NCI-H82 treated with DMSO at 0.1 percent for 48 hours (cell line): ENCODE data around the gene USP10.
A peak's percentile ranks its signal among the peaks of the same experiment; 100 is the strongest.

Experiments used
- DNase-seq: peaks from one replicate; lab custom pipeline; 2025; ENCODE audit not compliant: unreplicated experiment; lab: John Stamatoyannopoulos, UW

The USP10 gene

GRCh38 chr16:84750575-84750974 lies 50.8 kb downstream of the USP10 start:
- no peak for DNase-seq

DNA sequence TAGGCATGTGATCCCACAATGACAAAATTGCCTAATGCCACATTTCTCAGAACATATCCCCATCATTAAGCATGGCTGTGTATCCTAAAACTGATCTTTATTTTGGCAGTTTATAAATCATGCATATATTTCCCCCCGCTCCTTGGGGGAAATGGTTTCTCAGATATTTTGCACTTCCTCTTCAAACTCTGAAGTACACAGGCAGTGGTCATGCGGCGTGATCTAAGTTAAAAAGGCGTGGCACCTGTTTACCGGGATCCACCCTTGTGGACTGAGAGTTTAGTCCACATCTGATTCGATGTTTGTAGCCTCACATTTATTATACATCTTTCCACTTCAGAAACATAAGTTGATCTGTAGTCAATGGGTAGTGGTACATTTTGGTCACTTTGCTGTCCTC lies 51.4 kb downstream of the USP10 start:
- DNase-seq: no peak

- DNase-seq: no peak
Measured at GRCh38 chr16:84751947-84752346, 52.1 kb downstream of the USP10 start.

- no peak for DNase-seq
Measured at GRCh38 chr16:84752600-84752999, 52.8 kb downstream of the USP10 start.

GRCh38 chr16:84753412-84754326 lies 53.9 kb downstream of the USP10 start:
- DNase-seq: peak; percentile 48

DNA sequence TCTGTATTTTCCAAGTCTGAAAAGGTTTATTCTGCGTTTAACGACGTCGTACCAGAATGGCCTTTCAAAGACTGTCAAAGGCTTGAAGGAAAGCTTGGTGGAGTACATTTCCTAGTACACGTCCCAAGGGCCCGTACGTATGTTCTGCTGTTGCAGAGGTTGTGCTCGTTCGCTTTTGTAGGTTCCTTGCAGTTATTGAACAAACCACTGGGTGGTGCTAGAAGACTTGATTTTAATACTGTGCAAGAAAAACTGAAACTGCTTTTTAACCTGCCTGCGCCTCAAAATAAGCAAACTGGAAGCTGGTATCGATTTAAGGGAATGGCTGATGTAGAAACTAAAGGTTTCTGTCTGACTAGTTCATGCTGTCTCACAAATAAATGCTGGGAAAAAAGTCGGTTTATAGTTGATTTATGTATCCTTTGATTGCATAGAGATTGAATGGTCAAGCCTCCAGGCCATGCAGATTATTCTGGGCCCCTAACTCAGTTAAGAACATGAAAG lies 54.6 kb downstream of the USP10 start:
- peak; percentile 71 for DNase-seq

DNA sequence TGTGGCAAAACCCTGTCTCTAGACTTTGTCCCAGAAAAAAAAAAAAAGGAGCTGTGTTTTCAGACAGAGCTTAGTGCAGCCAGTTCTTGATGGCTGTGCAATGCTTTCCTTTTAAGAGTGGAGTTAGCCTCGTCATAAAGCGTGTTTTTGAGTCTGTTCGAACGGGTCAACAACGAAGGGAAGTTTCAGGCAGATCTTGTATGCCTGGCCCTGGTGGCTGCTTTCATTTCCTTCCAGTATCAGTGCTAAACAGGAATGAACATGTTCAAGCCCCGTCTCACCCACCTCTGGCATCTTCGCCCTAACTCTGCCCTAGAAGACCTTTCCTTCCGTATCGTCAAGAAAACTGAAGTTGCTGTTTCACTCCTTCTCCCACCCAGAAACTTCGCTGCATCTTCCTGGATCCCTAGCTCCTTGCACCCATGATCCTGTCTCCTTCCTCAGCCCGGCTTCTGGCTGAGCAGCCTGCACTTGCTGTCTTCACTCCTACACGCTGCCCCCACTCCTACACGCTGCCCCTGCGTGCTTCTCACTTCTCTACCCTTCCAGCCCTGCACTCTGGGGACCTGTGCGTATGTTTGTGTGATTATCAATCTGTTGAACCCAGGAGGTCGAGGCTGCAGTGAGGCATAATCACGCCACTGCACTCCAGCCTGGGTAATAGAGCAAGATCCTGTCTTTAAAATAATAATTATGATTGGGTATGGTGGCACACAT lies 55.3 kb downstream of the USP10 start:
- DNase-seq: no peak

GRCh38 chr16:84756830-84757229 lies 57.0 kb downstream of the USP10 start:
- no peak for DNase-seq

DNA sequence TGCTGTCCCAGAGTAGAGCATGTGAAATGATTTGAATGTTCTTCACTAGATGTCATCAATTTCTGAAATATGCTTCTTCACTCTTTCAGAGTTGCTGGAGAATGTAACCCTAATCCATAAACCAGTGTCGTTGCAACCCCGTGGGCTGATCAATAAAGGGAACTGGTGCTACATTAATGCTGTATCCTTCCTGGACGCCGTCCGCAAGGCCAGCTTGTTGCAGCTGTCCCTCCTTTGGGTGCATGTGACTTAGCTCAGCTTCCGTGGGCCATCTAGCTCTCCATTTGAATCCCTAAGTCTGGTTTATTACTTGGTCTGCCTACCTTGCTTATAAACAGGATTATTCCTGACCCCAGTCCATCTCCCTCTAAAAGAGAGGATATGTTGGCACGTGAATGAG lies 58.8 kb downstream of the USP10 start:
- DNase-seq: no peak

GRCh38 chr16:84759061-84759460 lies 59.3 kb downstream of the USP10 start:
- DNase-seq: no peak

GRCh38 chr16:84759906-84760305 lies 60.1 kb downstream of the USP10 start:
- no peak for DNase-seq

GRCh38 chr16:84761448-84762368 lies 61.9 kb downstream of the USP10 start:
- no peak for DNase-seq

GRCh38 chr16:84763164-84763563 lies 63.4 kb downstream of the USP10 start:
- no peak for DNase-seq

DNA sequence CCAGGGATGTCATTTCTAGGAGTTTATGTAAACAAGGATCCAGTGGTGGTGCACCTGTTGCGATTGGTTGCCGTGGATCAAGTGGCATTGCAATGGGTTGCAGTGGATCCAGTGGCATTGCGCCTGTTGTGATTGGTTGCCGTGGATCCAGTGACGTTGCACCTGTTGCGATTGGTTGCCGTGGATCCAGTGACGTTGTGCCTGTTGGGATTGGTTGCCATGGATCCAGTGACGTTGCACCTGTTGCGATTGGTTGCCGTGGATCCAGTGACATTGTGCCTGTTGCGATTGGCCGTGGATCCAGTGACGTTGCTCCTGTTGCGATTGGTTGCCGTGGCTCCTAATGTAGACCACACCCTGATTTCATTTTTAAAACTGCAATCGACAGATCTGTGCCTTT lies 63.8 kb downstream of the USP10 start:
- no peak for DNase-seq

DNA sequence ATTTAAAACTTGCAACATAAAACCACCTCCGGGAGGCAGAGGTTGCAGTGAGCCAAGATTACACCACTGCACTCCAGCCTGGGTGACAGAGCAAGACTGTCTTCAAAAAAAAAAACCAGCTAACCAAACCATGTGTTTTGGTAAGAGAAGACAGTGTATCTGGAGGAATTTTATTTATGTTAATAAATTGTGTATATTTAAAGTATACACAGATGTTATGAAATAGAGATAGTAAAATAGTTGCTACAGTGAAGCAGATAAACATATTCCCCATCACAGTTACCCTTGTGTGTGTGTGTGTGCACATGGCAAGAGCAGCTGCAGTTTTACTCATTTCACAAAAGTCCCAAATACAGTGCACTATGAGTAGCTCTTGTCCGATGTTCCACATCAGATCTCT lies 65.2 kb downstream of the USP10 start:
- no peak for DNase-seq

GRCh38 chr16:84765616-84766580 lies 66.1 kb downstream of the USP10 start:
- no peak for DNase-seq

- DNase-seq: no peak
Measured at GRCh38 chr16:84766978-84767773, 67.4 kb downstream of the USP10 start.

GRCh38 chr16:84768061-84768807 lies 68.4 kb downstream of the USP10 start:
- DNase-seq: no peak
